Karpas-422 (cell line): Measurements from ENCODE around the gene SYNJ2. TPM values are rescaled to one million over a fixed set of nuclear protein-coding genes. Genes with fewer than 3 reads are reported as not detected.

Source experiments
- DNase-seq: peaks from one replicate; pipeline ENCODE4 v3.0.0-alpha.2; 2015
- H2AFZ ChIP-seq: fragments of 200-600 bp; sonication (generic); 2 replicates; pipeline ENCODE4 v1.6.1; 2014; ENCODE audit warnings: antibody characterized with exemption, low read length, mixed read lengths
- H3K27ac ChIP-seq: fragments of 200-600 bp; sonication (generic); 2 replicates; pipeline ENCODE4 v1.5.1; 2014; ENCODE audit warnings: mild to moderate bottlenecking, low read length, moderate library complexity
- H3K27me3 ChIP-seq: fragments of 200-600 bp; sonication (generic); 2 replicates; pipeline ENCODE4 v1.6.1; 2014; ENCODE audit warnings: low read length, mixed read lengths
- H3K36me3 ChIP-seq: fragments of 200-600 bp; sonication (generic); 2 replicates; pipeline ENCODE4 v1.6.1; 2014; ENCODE audit warnings: low read length, mixed read lengths; ENCODE audit not compliant: insufficient read depth
- H3K4me1 ChIP-seq: fragments of 200-600 bp; sonication (generic); 2 replicates; pipeline ENCODE4 v1.6.1; 2014; ENCODE audit warnings: mild to moderate bottlenecking, low read length, mixed read lengths
- H3K4me2 ChIP-seq: fragments of 200-600 bp; sonication (generic); 2 replicates; pipeline ENCODE4 v1.6.1; 2014; ENCODE audit warnings: low read length, low read depth, mild to moderate bottlenecking; ENCODE audit not compliant: poor library complexity, severe bottlenecking
- H3K4me3 ChIP-seq: fragments of 200-600 bp; sonication (generic); 2 replicates; pipeline ENCODE4 v1.5.1; 2014; ENCODE audit warnings: mild to moderate bottlenecking, antibody characterized with exemption, low read length, mixed read lengths
- H3K79me2 ChIP-seq: fragments of 200-600 bp; sonication (generic); 2 replicates; pipeline ENCODE4 v1.6.1; 2014; ENCODE audit warnings: mild to moderate bottlenecking, low read length, mixed read lengths
- H3K9ac ChIP-seq: fragments of 200-600 bp; sonication (generic); 2 replicates; pipeline ENCODE4 v1.6.0; 2014; ENCODE audit warnings: low read length
- H3K9me2 ChIP-seq: fragments of 200-600 bp; sonication (generic), shearing (Covaris generic); replicated peaks from 2 replicates; pipeline ENCODE4 v1.6.0; 2014; ENCODE audit warnings: mild to moderate bottlenecking, low read length, moderate library complexity; ENCODE audit not compliant: insufficient read depth
- H3K9me3 ChIP-seq: fragments of 300-700, 200-600 bp; sonication (generic); 2 replicates; pipeline ENCODE4 v1.6.1; 2014; ENCODE audit warnings: low read length, mixed read lengths
- H4K20me1 ChIP-seq: fragments of 200-600 bp; sonication (generic); 2 replicates; pipeline ENCODE4 v1.6.1; 2014; ENCODE audit warnings: mild to moderate bottlenecking, antibody characterized with exemption, low read length, low read depth; ENCODE audit not compliant: insufficient read depth
- total RNA-seq: library from RNA; depleted of rRNA; stranded (reverse); fragments of >200 nt; shearing (Covaris generic); gene quantifications from 2 replicates; pipeline ENCODE4 v1.2.3, GENCODE V29; 2014; ENCODE audit warnings: low replicate concordance

Gene SYNJ2
- total RNA-seq, 1 experiment from 2014 or later, result 0.04 TPM

DNA sequence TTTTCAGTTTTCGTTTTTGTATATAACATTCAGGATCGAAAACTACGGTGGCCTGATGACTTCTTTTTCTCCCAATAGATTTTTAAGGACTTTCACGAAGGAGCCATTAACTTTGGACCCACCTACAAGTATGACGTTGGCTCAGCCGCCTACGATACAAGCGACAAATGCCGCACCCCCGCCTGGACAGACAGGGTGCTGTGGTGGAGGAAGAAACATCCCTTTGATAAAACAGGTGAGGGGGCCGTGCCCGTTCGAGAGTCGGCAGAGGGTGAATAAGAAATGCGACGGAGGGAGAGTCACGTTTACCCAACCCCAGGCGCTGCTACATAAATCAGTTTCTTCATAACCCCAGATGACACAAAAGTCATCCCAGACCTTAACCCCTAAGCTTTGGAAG, 94.9 kb downstream of the SYNJ2 start:
- Histone ChIP-seq H3K4me3 (no peak overlapping the region), H2AFZ (no peak overlapping the region), H4K20me1 (no peaks in the 10 kb centered on the region), H3K9ac (no peak overlapping the region), H3K9me3 (no peaks in the 10 kb centered on the region), H3K27ac (no peak overlapping the region), H3K27me3 (no peaks in the 10 kb centered on the region), H3K4me1 (no peaks in the 10 kb centered on the region), H3K79me2 (no peaks in the 10 kb centered on the region), H3K36me3 (no peaks in the 10 kb centered on the region), H3K9me2 (no peaks in the 10 kb centered on the region), H3K4me2 (no peak overlapping the region)
- no peak for DNase-seq

DNA sequence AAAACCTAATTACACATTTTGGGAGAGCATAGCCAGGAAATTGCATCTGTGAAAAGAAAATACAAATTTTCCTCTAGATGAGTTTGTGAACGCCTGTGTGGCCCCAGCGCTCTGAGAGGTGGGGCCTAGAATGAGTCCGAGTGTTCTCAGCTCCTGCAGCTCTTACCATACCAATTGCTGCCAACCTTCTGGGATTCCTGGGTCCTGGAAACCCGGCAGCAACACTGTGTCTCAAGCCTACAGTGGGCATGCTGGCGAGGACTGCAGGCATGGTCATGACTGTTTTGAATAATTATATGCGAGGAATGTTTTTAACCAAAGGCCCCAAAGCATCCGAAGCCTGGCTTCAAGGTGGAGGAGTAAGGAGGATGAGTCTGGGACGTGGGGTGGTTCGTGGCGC, 96.0 kb downstream of the SYNJ2 start:
- no peak overlapping the region for H2AFZ ChIP-seq
- no peaks in the 10 kb centered on the region for H3K36me3 ChIP-seq
- no peaks in the 10 kb centered on the region for H3K4me1 ChIP-seq
- no peaks in the 10 kb centered on the region for H3K9me2 ChIP-seq
- H3K9me3 ChIP-seq, result no peaks in the 10 kb centered on the region
- no peak overlapping the region for H3K27ac ChIP-seq
- H3K79me2 ChIP-seq, result no peaks in the 10 kb centered on the region
- no peaks in the 10 kb centered on the region for H4K20me1 ChIP-seq
- no peak overlapping the region for H3K4me2 ChIP-seq
- DNase-seq, result no peak
- H3K4me3 ChIP-seq, result no peak overlapping the region
- H3K9ac ChIP-seq, result no peak overlapping the region
- no peaks in the 10 kb centered on the region for H3K27me3 ChIP-seq

DNA sequence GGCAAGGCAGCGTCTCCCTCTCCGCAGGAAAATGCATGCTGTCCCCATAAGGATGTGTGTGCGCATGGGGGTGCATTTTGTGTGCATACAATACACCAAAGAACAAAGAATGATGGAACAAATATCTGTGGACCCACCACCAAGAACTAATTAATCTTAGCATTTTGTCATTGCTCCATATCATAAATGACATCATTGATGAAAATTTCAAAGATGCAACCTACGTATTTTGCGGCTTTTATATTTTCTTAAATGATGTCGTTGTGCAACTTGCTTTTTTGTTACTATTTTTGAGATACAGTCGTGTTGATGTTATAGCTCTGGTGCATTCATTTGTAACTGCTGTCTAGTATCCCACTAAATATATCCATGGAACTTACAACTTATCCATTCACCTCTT, 96.7 kb downstream of the SYNJ2 start:
- no peaks in the 10 kb centered on the region for H3K9me3 ChIP-seq
- no peak for DNase-seq
- H3K27ac ChIP-seq, result no peak overlapping the region
- H3K9me2 ChIP-seq, result no peaks in the 10 kb centered on the region
- H3K4me1 ChIP-seq, result no peaks in the 10 kb centered on the region
- no peak overlapping the region for H3K4me2 ChIP-seq
- no peak overlapping the region for H2AFZ ChIP-seq
- no peaks in the 10 kb centered on the region for H3K27me3 ChIP-seq
- H3K4me3 ChIP-seq, result no peak overlapping the region
- H3K79me2 ChIP-seq, result no peaks in the 10 kb centered on the region
- H4K20me1 ChIP-seq, result no peaks in the 10 kb centered on the region
- no peak overlapping the region for H3K9ac ChIP-seq
- no peaks in the 10 kb centered on the region for H3K36me3 ChIP-seq

DNA sequence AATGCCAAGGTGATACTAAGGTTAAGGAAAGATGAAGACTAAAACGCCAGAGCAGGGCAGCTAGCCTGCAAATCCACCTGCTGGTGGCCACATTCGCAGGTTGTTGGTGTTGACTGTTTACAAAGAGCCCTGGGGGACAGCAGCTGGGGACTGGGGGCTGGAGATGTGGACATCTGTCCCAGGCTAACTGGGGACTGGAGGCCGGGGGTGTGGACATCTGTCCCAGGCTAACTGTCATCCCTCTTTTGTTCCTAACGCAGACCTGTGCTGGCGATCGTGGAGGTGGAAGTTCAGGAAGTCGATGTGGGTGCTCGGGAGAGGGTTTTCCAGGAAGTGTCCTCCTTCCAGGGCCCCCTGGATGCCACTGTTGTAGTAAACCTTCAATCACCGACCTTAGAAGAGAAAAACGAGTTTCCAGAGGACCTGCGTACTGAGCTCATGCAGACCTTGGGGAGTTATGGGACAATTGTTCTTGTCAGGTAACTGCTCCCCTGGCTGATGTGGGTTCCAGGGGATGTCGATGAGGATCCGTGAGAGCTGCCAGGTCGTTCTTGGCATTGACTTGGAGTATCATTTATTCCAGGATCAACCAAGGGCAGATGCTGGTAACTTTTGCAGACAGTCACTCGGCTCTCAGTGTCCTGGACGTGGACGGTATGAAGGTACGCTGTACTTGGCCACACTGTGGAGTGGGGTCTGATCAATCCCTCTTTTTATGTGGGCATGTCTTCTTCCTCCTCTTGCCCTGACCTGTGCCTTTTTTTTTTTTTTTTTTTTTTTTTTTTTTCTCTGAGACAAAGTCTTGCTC, 99.4 kb downstream of the SYNJ2 start:
- no peaks in the 10 kb centered on the region for H4K20me1 ChIP-seq
- DNase-seq, result no peak
- H3K9ac ChIP-seq, result no peak overlapping the region
- H3K27ac ChIP-seq, result no peak overlapping the region
- H3K9me3 ChIP-seq, result no peaks in the 10 kb centered on the region
- H3K4me1 ChIP-seq, result no peaks in the 10 kb centered on the region
- no peaks in the 10 kb centered on the region for H3K9me2 ChIP-seq
- H3K79me2 ChIP-seq, result no peaks in the 10 kb centered on the region
- no peaks in the 10 kb centered on the region for H3K36me3 ChIP-seq
- H3K4me2 ChIP-seq, result no peak overlapping the region
- H3K4me3 ChIP-seq, result no peak overlapping the region
- no peaks in the 10 kb centered on the region for H3K27me3 ChIP-seq
- H2AFZ ChIP-seq, result no peak overlapping the region

DNA sequence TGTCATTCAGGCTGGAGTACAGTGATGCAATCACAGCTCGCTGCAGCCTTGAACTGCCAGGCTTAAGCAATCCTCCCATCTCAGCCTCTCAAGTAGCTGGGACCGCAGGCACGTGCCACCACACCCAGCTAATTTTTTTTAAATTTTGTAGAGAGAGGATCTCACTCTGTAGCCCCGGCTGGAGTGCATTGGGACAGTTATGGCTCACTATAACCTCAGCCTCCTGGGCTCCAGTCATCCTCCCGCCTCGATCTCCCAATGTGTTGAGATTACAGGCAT, 99.9 kb downstream of the SYNJ2 start:
- H3K36me3 ChIP-seq, result no peaks in the 10 kb centered on the region
- H3K4me3 ChIP-seq, result no peak overlapping the region
- DNase-seq, result no peak
- no peak overlapping the region for H3K4me2 ChIP-seq
- no peak overlapping the region for H3K9ac ChIP-seq
- no peaks in the 10 kb centered on the region for H4K20me1 ChIP-seq
- H3K27me3 ChIP-seq, result no peaks in the 10 kb centered on the region
- H3K4me1 ChIP-seq, result no peaks in the 10 kb centered on the region
- H3K9me3 ChIP-seq, result no peaks in the 10 kb centered on the region
- no peak overlapping the region for H2AFZ ChIP-seq
- H3K79me2 ChIP-seq, result no peaks in the 10 kb centered on the region
- no peaks in the 10 kb centered on the region for H3K9me2 ChIP-seq
- no peak overlapping the region for H3K27ac ChIP-seq

DNA sequence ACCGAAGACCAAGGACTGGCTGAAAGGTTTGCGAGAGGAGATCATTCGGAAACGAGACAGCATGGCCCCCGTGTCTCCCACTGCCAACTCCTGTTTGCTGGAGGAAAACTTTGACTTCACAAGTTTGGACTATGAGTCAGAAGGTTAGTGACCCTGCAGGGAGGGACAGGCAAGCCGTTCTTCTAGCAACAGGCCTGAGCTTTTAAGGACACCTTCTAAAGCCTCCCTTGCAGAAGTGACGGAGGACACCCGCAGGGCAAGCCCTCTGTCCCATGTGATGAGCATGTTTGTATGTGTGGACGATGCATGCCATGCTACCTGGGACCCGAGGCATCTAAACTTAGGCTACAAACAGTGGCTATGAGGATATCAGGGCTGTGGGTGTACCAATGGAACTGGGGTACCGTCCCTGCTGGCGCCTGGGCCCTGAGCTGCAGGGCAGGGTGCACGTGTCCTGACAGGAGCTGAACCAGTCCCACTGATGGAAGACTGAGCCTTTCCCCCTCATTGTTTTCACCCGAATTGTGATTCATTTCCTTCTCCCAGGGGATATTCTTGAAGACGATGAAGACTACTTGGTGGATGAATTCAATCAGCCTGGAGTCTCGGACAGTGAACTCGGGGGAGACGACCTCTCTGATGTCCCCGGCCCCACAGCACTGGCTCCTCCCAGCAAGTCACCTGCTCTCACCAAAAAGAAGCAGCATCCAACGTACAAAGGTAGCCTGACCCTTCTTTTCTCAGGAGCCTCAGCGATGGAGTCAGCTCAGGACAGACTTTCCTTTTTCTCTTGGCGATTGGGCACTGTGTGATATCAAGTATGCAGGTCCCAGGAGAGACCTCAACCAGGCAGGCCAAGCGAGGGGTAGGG, 102.0 kb downstream of the SYNJ2 start:
- Histone ChIP-seq H3K4me3 (no peak overlapping the region), H2AFZ (no peak overlapping the region), H3K27me3 (no peaks in the 10 kb centered on the region), H3K9me2 (no peaks in the 10 kb centered on the region), H3K9me3 (no peaks in the 10 kb centered on the region), H3K36me3 (no peaks in the 10 kb centered on the region), H3K79me2 (no peaks in the 10 kb centered on the region), H3K4me2 (no peak overlapping the region), H3K4me1 (no peaks in the 10 kb centered on the region), H3K9ac (no peak overlapping the region), H4K20me1 (no peaks in the 10 kb centered on the region), H3K27ac (no peak overlapping the region)
- DNase-seq, result no peak

DNA sequence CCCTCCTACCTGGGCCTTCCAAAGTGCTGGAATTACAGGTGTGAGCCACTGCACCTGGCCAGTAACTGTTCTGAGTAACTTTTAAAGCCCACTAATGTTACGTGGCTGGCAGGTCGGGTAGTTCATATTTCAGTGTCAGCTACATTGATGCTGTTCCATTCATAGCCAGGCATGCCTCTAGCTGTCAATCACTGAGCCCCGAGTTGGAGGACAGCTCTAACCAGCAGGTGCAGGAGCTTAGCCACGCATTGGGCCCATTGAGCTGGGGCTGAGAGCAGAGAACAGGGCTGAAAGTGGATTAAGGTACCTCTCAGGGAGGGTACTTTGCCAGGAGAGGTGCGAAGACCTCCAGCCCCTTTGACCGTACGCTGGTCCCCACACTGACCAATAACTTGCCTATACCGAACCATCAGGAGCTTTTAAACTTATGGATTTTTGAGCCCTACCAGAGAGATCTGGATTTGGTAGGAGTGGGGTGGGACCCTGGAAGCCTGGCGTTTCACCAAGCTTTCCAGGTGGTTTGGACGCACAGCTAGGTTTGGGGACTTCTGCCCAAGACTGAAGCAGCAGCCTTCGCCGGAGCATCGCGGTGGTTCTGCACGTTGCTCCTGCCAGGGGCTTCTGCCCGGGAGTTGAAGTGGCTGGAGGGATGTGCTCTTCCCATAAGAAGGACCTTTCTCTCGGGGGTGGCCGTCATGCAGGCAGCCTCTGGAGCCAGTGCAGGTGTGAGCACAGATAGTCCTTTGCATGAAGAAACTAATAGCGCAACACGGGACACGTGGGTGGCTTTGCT, 103.8 kb downstream of the SYNJ2 start:
- Histone ChIP-seq H3K9me2 (no peaks in the 10 kb centered on the region), H4K20me1 (no peaks in the 10 kb centered on the region), H3K9ac (no peak overlapping the region), H3K9me3 (no peaks in the 10 kb centered on the region), H3K27me3 (no peaks in the 10 kb centered on the region), H3K4me3 (no peak overlapping the region), H3K4me1 (no peaks in the 10 kb centered on the region), H3K27ac (no peak overlapping the region), H3K36me3 (no peaks in the 10 kb centered on the region), H3K4me2 (no peak overlapping the region), H2AFZ (no peak overlapping the region), H3K79me2 (no peaks in the 10 kb centered on the region)
- no peak for DNase-seq

DNA sequence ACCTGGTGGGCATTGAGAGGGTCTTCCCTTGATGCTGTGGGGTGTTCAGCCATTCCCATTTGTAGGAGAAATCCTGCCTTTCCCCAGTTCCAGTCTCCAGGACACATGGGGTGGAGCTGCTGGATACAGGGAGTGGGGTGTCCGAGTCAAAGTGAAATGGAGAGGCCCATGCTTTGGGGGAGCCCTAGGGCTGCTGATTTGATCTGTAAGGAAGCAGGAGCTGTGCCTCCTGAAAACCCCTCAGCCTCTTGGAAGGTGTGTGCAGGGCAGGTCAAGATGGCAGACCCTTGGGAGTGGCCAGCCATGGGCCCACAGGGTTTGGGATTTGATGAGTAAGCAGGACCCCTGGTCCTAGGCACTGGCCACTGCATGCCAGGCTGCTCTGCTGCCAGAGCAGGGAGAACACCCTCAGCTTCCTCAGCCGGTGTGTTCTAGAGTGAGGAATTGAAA, 104.4 kb downstream of the SYNJ2 start:
- Histone ChIP-seq H3K4me3 (no peak overlapping the region), H3K4me2 (no peak overlapping the region), H3K9me3 (no peaks in the 10 kb centered on the region), H2AFZ (no peak overlapping the region), H3K4me1 (no peaks in the 10 kb centered on the region), H3K27ac (no peak overlapping the region), H3K27me3 (no peaks in the 10 kb centered on the region), H3K9me2 (no peaks in the 10 kb centered on the region), H3K79me2 (no peaks in the 10 kb centered on the region), H4K20me1 (no peaks in the 10 kb centered on the region), H3K36me3 (no peaks in the 10 kb centered on the region), H3K9ac (no peak overlapping the region)
- no peak for DNase-seq
